HG03108 (cell line): ENCODE data around the gene STRBP.
"Not testable (repeated sequence)": the region's sequence is repeated elsewhere in the genome, so short reads cannot be mapped to it uniquely, and the experiment has no call there.

Experiments
- ATAC-seq: cut with Tn5 transposase; IDR thresholded peaks from one replicate; pipeline ENCODE4 v1.9.1; 2021; ENCODE audit warnings: moderate library complexity; ENCODE audit not compliant: unreplicated experiment

Gene STRBP

GRCh38 chr9:123200469-123200868 lies 67.9 kb downstream of the STRBP start:
- ATAC-seq: not testable (repeated sequence)

GRCh38 chr9:123196124-123196523 lies 72.3 kb downstream of the STRBP start:
- ATAC-seq: no peak

- no peak for ATAC-seq
These were observed 74.4 kb downstream of the STRBP start for GRCh38 chr9:123194023-123194422.

- ATAC-seq: no peak
These were observed 76.7 kb downstream of the STRBP start for GRCh38 chr9:123191680-123192079.

- no peak for ATAC-seq
These were observed 77.1 kb downstream of the STRBP start for GRCh38 chr9:123191260-123191659.

- no peak for ATAC-seq
These were observed 81.3 kb downstream of the STRBP start for GRCh38 chr9:123187131-123187530.

- ATAC-seq: not testable (repeated sequence)
These were observed 82.4 kb downstream of the STRBP start for GRCh38 chr9:123186029-123186428.

GRCh38 chr9:123176949-123177348 lies 91.4 kb downstream of the STRBP start:
- no peak for ATAC-seq

- ATAC-seq: no peak
These were observed 92.3 kb downstream of the STRBP start for GRCh38 chr9:123175854-123176629.

- ATAC-seq: peak; percentile 87
These were observed 93.4 kb downstream of the STRBP start for GRCh38 chr9:123174887-123175518.

- no peak for ATAC-seq
These were observed 94.3 kb downstream of the STRBP start for GRCh38 chr9:123174079-123174478.

- no peak for ATAC-seq
These were observed 98.5 kb downstream of the STRBP start for GRCh38 chr9:123169926-123170325.

GRCh38 chr9:123168586-123168985 lies 99.8 kb downstream of the STRBP start:
- no peak for ATAC-seq

- no peak for ATAC-seq
These were observed 100.9 kb downstream of the STRBP start for GRCh38 chr9:123167474-123167873.

GRCh38 chr9:123165813-123166212 lies 102.6 kb downstream of the STRBP start:
- no peak for ATAC-seq

GRCh38 chr9:123164285-123164684 lies 104.1 kb downstream of the STRBP start:
- ATAC-seq: peak; percentile 89

GRCh38 chr9:123162791-123163345 lies 105.5 kb downstream of the STRBP start:
- ATAC-seq: no peak

- ATAC-seq: no peak
These were observed 106.0 kb downstream of the STRBP start for GRCh38 chr9:123162360-123162759.

GRCh38 chr9:123157221-123157620 lies 111.2 kb downstream of the STRBP start:
- no peak for ATAC-seq

- no peak for ATAC-seq
These were observed 117.5 kb downstream of the STRBP start for GRCh38 chr9:123150708-123151503.

GRCh38 chr9:123149067-123149466 lies 119.3 kb downstream of the STRBP start:
- ATAC-seq: no peak
